Dermis blood vessel endothelial cell (primary cell): ENCODE results near the gene C1orf167. TPM values are rescaled to one million over a fixed set of nuclear protein-coding genes. Genes with fewer than 3 reads are reported as not detected.

Source experiments
- DNase-seq: peaks from one replicate; pipeline ENCODE4 v3.0.0; 2010
- total RNA-seq: library from RNA; depleted of rRNA; stranded (reverse); fragments of >200 nt; gene quantifications from 2 replicates; pipeline ENCODE4 v1.2.3, GENCODE V29; 2014

Gene C1orf167
- 0.05 TPM in 1 of 2 replicates, not detected in the other for total RNA-seq

GRCh38 chr1:11761988-11762406, at the start of gene C1orf167:
TSS of gene C1orf167 (plus strand) at chr1:11762193. CDS start at chr1:11764401, 2,208 bp downstream.
- DNase-seq: no peak

GRCh38 chr1:11712285-11712684, 49.7 kb upstream of the C1orf167 start:
- no peak for DNase-seq

DNA sequence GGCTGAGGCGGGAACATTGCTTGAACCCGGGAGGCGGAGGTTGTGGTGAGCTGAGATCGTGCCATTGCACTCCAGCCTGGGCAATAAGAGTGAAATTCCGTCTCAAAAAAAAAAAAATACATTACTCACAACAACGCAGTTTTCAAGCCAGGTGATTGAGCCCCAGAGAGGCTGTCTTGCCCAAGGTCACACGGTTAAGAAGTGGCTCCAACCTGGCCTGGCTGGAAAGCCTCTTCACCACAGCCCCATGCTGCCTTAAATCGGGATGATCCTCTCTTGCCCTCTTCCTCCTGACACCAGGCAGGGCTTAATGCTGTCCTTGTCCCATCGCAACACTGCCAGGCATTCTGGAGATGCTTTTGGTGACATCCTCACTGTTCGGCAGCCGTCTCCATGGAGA, 48.9 kb upstream of the C1orf167 start:
- no peak for DNase-seq

DNA sequence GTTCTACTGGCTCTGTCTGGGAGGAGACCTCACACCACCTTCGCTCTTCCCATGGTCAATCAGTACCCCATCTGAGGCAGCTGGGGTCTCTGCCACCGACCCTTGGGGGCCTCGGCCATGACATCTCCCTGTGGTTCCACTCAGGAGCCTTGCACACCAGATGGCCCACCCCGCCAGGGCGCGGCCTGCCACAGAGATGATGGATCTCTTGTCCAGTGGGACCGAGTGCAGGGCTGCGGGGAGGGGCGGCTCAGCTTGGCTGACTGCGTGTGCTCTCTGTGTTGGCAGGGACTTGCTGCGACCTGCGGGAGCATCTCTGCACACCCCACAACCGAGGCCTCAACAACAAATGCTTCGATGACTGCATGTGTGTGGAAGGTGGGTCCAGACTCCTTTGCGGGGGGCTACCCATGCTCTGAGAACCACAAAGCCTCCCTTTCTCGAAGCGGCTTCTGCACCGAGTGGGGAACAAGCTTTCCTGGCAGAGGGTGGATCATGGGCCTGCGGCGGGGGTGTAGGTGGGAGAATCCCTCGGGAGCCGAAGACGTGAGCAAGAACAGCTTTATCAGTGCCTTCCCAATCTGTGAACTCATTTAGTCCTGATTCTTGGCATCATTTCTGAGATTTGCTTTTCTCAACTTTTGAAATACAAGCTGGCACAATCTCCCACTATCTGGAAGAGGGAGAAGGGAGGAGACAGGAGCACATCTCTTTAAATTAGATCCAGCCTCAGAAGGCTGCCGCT, 47.0 kb upstream of the C1orf167 start:
- DNase-seq: no peak

DNA sequence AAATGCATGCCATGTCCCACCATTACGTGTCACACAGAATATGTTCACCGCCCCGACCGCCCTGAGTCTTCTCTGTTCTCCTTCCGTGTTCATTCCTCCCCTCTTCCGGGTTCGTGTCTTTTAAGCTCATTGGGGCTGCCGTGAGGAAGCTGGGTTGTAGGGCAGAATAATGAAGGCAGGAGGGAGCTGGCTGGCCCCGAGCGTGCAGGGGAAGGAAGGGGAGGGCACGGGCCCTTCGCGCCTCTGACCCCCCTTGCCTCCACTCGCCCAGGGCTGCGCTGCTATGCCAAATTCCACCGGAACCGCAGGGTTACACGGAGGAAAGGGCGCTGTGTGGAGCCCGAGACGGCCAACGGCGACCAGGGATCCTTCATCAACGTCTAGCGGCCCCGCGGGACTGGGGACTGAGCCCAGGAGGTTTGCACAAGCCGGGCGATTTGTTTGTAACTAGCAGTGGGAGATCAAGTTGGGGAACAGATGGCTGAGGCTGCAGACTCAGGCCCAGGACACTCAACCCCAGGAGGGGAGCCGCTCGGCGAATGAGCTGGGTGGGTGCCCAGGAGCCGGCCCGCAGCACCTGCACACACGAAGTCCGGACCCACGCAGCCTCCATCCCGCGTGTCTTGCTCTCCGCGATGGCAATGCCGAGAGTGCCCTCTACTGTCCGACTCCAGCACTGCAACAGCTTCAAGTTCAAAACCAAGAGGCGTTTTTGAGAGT, 42.5 kb upstream of the C1orf167 start:
- DNase-seq: peak; percentile 84

DNA sequence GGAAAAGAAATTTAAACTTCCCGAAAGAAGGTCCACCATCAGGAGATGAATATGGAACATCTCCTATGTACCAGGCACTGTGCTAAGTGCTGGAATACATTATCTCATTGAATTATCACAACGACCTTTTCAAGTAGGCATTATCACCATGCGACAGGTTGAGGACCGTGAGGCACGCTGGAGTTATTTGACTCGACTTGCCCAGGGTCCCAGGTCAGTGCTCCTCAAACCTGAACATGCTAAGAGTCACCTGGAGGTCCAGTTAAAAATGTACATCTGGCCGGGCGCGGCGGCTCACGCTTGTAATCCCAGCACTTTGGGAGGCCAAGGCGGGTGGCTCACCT, 42.0 kb upstream of the C1orf167 start:
- no peak for DNase-seq

GRCh38 chr1:11720525-11720924, 41.5 kb upstream of the C1orf167 start:
- DNase-seq: no peak

GRCh38 chr1:11721311-11721710, 40.7 kb upstream of the C1orf167 start:
- no peak for DNase-seq

- DNase-seq: no peak
Measured at GRCh38 chr1:11722538-11722937, 39.5 kb upstream of the C1orf167 start.

- no peak for DNase-seq
Measured at GRCh38 chr1:11725616-11726015, 36.4 kb upstream of the C1orf167 start.

GRCh38 chr1:11727119-11727518, 34.9 kb upstream of the C1orf167 start:
- DNase-seq: no peak

DNA sequence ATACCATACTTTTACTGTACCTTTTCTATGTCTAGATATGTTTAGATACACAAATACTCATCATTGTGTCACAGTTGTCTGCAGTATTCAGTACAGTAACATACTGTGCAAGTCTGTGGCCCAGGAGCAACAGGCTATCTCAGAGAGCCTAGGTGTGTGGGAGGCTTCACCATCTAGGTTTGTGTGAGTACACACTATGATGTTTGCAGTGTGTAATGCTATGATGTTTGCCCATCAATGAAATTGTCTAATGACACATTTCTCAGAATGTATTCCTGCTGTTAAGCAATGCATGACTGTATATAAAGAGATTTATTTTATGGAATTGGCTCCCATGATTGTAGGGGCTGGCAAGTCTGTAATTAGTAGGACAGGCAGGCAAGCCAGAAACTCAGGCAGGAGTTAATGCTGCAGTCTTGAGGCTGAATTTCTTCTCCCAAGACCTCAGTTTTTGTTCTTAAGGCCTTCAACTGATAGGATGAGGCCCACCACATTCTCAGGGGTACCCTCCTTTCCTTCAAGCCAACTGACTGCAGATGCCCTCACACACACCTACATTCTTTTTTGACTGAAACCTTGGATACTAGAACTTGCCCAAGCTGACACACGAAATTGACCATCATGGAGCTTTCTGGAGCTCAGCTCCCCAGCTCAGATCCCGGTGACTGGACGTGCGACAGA, 33.7 kb upstream of the C1orf167 start:
- DNase-seq: no peak

DNA sequence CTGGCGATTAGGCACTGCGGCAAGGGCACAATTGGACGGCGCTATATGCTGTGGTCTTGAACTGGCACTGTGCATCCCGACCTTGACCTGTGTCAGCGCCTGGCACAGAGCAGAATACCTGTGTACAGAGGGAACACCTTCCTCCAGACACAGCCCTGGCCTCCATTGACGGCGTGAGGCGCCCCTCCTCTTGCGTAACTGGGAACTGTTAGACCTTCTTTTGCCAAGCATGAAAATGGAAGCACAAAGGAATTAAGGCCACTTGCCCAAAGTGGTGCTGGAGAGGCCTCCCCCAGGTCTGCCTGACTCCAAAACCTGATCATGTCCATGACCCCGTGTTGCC, 32.9 kb upstream of the C1orf167 start:
- no peak for DNase-seq

DNA sequence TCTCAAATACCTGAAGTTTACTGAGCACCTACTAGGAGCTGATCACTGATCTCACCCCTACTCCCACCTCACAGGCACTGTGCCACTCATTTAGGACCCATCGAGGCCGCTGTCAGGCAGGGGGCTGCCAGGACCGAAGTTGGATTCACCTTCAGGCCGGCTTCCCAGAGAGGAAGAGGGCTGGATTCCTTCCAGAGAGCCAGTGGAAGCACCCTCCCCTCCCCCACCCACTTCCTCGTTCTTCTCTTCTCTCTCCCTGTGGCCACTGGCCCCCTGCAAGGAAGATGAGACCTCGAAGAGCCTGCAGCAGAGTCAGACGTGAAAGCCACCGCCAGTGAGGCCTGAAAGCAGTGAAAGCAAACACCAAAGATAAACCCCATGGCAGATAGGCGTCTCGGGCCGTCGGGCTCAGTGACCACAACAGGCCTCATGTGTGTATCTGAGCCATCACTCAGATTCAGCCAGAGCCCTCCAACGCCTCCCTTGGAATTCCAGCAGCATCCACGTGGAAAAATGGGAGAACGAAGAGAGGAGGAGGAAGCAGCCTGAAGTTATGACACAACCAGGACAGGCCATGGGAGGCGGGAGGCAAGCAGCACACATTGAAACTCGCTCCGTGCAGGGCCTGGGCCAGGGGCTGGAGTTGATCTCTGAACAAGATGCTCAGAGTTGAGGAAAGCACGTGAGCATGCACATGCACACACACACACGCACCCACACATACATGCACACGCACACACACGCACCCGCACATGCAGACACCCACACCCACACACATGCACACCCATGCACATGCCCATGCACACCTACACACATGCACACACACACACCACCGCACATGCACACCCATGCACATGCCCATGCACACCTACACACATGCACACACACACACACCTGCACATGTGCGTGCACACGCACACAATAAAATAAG, 32.2 kb upstream of the C1orf167 start:
- DNase-seq: no peak

DNA sequence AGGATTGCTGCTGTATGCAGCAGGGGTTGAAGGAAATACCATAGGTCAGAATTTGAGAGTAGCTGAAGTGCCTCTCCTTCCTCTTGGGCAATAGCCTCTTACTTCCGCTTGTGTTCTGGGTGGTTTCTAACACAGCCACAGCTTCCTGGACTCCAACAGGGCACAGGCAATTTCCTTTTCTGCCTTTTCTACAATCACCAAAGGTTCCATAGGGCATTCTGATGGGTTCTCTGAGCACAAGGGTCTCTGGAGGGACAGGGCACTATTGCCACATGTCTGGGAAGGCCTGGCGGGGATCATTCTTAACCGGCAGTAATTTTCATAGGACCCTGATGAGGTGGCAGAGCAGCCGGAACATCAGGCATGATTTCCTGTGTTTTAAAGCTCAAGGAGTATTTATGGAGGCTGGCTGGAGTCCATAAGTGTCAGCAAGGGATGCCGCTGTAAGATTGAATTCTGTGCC, 31.5 kb upstream of the C1orf167 start:
- DNase-seq: peak; percentile 63

DNA sequence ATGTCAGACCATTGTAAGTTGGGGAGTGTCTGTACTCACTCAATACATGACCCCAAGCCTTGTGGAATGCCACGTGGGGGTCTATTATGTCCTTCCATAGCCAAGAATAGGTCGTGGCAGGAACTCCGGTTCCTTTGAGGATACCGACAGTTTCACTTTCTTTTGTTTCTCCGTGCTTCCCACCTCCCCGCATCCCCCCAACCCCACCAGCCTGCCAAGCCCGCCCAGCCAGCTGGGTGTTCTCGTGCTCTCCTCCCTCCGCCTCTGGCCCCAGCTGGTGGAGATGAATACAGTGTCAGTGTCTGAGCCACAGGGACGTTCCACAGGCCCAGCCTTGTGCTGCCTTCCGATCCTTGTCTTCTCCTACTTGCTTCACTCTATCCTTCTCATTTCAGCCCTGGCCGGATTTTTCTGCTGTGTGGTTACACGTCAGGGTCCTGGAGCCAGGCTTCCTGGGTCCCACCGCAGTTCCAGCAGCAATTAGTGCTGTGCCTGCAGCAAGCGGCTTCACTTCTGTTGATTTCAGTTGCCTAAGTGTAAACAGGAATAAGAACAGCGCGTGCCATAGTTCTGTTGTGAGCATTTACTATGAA, 30.2 kb upstream of the C1orf167 start:
- peak; percentile 52 for DNase-seq

GRCh38 chr1:11733306-11733705, 28.7 kb upstream of the C1orf167 start:
- DNase-seq: no peak

DNA sequence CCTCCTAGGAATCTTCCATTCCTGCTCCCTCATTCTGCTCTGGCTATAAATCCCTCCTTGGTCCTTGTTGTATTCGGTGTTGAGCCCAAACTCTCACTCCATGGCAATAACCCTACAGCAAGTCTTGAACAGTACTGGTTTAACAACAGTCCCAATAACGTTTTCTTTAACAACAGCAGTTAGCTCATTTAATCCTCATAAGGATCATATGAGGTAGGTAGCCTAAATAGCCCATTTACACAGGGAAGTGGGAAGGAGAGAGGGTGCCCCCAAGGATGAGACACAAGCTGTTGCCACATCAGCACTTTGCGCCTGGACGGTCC, 26.5 kb upstream of the C1orf167 start:
- DNase-seq: no peak

- DNase-seq: peak; percentile 95
Measured at GRCh38 chr1:11735854-11736745, 25.9 kb upstream of the C1orf167 start, which contains the start of gene AGTRAP. TSS of gene AGTRAP (plus strand) at chr1:11736136. CDS start at chr1:11736209, 73 bp downstream.

DNA sequence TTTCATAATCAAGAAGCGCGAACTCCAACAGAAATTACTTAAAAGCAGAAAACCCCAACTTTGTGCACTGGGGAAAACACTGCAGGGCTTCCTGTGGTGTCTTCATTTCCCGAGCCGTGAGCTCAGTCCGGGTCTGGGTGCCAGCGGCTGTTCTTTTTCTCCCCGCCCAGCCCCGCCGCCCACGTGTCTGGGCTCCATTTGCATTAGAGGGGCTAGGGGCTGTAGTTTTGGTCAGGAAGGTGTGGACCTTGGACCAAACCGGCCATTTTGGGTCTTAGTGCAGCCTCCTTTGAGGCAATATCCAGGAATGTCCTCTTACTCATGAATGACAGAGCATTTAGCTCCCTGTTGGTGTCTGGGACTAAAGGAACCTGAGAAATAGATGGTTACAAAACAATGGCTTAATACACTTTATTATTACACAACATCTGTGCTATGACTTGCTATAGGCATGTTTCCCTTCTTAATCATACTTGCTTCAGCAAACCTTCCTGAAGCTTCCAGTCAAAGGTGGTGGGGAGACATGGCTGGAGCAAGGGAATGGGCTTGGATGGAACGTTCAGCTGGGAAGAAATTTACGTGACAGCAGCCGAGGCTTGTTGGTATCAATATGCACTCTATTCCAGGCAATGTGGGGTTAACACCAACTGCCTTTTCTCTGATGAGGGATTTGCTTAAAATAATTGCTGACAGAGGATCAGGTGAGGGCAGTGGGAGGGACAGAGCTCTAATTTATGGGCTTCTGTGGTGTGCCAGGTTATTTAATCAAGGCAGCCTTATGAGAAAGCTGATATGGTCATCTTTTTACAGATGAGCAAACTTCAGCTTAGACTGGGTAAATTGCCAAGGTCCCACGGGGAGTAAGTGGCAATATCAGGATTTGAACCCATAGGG, 25.0 kb upstream of the C1orf167 start:
- peak; percentile 56 for DNase-seq
